Ishikawa (cell line): ENCODE results near the gene CX3CL1.

Experiments used
- CEBPB ChIP-seq: IDR thresholded peaks from 2 replicates; pipeline ENCODE4 v1.6.1; 2012
- MAX ChIP-seq: IDR thresholded peaks from 2 replicates; pipeline ENCODE4 v1.6.1; 2012
- REST ChIP-seq: IDR thresholded peaks from 2 replicates; pipeline ENCODE4 v1.6.1; 2012; ENCODE audit warnings: low read depth, mild to moderate bottlenecking
- USF1 ChIP-seq: IDR thresholded peaks from 2 replicates; pipeline ENCODE4 v1.6.1; 2012
- YY1 ChIP-seq: IDR thresholded peaks from 2 replicates; pipeline ENCODE4 v1.6.1; 2012; ENCODE audit warnings: low read depth

- TF ChIP-seq REST (no peak), YY1 (no peak), MAX (0 out of 2 replicates have a peak, but pooled peaks have one; percentile 35), USF1 (peak; percentile 60), CEBPB (no peak; the same call in 1 of the 2 replicates)
Measured at GRCh38 chr16:57341441-57342303, 30.6 kb upstream of the CX3CL1 start.
